ENCODE measurements around the gene TELO2.

The TELO2 gene

DNA sequence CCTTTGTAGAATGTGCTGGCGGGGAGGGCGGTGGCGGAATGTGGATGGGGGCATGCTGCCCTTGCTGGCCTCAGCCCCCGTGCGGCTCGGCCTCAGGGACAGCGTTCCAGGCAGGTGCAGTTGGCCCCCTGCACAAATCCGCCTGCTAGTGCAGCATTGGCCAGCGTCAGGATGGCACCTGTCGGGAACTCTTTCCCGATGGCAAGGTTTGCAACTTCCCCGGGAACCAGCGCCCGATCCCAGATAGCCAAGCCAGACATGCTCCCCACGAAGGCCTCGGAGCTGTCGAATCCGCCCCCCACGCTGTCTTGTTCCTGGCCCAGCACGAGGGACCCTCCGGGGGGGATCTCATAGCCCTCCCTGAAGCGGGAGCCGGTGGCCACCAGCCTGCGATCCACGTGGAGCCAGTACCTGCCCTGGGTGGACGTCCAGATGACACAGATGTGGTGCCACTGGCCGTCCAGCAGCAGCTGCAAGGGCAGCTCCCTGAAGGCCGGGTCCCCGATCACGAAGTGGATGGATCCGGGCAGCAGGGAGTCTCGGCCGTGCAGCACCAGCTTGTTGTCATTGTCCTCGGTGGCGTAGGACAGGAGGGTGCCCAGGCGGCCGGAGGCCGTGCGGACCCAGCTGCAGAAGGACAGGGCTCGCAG, 7.2 kb upstream of the TELO2 start:
- Histone ChIP-seq H2AK5ac (ENCODE audit: low read length) (no peak overlapping the region), H2BK5ac (ENCODE audit: low read depth, low read length, poor library complexity) (no peak overlapping the region), H2BK120ac (ENCODE audit: insufficient read depth, low read length, poor library complexity) (no peak overlapping the region), H3K18ac (ENCODE audit: low read length) (no peak overlapping the region), H3K9ac (ENCODE audit: low read length) (no peak overlapping the region), H3K14ac (ENCODE audit: low read length) (no peak overlapping the region), H3K23ac (ENCODE audit: low read length) (no peak overlapping the region), H3K4me2 (ENCODE audit: low read length) (no peak overlapping the region), H3K4me3 (ENCODE audit: low read depth, low read length) (no peak overlapping the region), H3K79me1 (ENCODE audit: low read length) (no peaks in the 10 kb centered on the region), H3K4me1 (ENCODE audit: control insufficient read depth in 1 of 2, insufficient read depth in 2 of 2, low read length in 2 of 2) (no peaks in the 10 kb centered on the region), H3K4ac (ENCODE audit: low read depth, low read length) (no peak overlapping the region), H3K27ac (ENCODE audit: low read depth, low read length) (no peak overlapping the region), H3K79me2 (ENCODE audit: control insufficient read depth, insufficient read depth, low read length, poor library complexity) (no peaks in the 10 kb centered on the region), H4K12ac (ENCODE audit: low read depth, low read length) (no peak overlapping the region), H2BK12ac (ENCODE audit: low read length) (no peak overlapping the region), H3K36me3 (ENCODE audit: control insufficient read depth in 1 of 2, insufficient read depth in 2 of 2, low read length in 2 of 2) (no peaks in the 10 kb centered on the region), H2AFZ (ENCODE audit: insufficient read depth, low read length, poor library complexity) (no peak overlapping the region), H3K27me3 (ENCODE audit: insufficient read depth, low read length) (no peaks in the 10 kb centered on the region), H3K9me3 (ENCODE audit: insufficient read depth, low read depth, low read length) (peaks cover 3% of the 10 kb centered on the region), H4K91ac (ENCODE audit: low read depth, low read length) (no peak overlapping the region), H4K8ac (ENCODE audit: low read depth, low read length) (no peak overlapping the region)
- no peak for DNase-seq
- WGBS (ENCODE audit: extremely low coverage, insufficient coverage, insufficient read length): no CpG with 5 or more reads among the region's 40 CpGs

DNA sequence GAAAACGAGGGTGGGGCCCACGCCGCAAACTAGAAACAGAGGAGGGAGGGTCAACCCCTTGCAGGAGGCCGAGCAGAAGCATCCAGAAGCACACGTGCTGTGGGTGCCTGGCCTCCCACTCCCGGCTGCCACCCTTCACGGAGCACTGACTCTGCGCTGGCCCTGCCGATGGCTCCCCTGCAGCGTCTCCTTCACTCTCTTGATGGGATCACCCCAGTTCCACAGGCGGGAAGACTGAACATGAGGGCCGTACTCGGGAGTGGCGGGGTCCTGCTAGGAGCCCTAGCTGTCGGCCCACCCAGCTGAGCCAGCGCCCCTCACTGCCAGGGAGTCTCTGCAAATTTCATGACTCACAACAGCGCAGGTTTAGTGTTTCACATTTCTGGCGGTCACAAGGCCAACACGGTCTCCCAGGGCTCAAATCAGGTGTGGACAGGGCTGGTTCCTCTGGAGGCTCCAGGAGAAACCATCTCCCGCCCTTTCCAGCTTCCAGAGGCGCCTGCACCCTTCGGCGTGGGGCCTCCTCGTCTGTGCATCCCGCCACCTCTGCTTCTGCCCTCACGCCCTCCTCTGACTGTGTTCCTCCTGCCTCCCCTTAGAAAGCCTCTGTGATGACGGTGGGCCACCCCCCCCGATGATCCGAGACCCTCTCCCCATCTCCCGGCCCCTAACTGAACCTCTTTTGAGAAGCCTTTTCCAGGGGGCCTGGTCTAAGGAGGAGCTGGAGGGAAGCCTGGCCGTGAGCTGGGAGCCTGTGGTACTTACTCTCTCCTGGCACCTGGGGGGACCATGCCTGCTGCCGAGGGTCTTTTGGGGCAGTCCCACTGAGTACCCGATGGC, 6.4 kb upstream of the TELO2 start:
- Histone ChIP-seq H3K4me3 (ENCODE audit: low read depth, low read length) (no peak overlapping the region), H3K79me2 (ENCODE audit: control insufficient read depth, insufficient read depth, low read length, poor library complexity) (no peaks in the 10 kb centered on the region), H3K4me2 (ENCODE audit: low read length) (no peak overlapping the region), H4K8ac (ENCODE audit: low read depth, low read length) (no peak overlapping the region), H3K14ac (ENCODE audit: low read length) (no peak overlapping the region), H3K9ac (ENCODE audit: low read length) (no peak overlapping the region), H2AK5ac (ENCODE audit: low read length) (no peak overlapping the region), H2AFZ (ENCODE audit: insufficient read depth, low read length, poor library complexity) (no peak overlapping the region), H4K91ac (ENCODE audit: low read depth, low read length) (no peak overlapping the region), H3K4ac (ENCODE audit: low read depth, low read length) (no peak overlapping the region), H3K79me1 (ENCODE audit: low read length) (no peaks in the 10 kb centered on the region), H3K9me3 (ENCODE audit: insufficient read depth, low read depth, low read length) (no peaks in the 10 kb centered on the region), H3K27ac (ENCODE audit: low read depth, low read length) (no peak overlapping the region), H2BK12ac (ENCODE audit: low read length) (no peak overlapping the region), H3K27me3 (ENCODE audit: insufficient read depth, low read length) (no peaks in the 10 kb centered on the region), H2BK5ac (ENCODE audit: low read depth, low read length, poor library complexity) (no peak overlapping the region), H3K4me1 (ENCODE audit: control insufficient read depth in 1 of 2, insufficient read depth in 2 of 2, low read length in 2 of 2) (no peaks in the 10 kb centered on the region), H2BK120ac (ENCODE audit: insufficient read depth, low read length, poor library complexity) (no peak overlapping the region), H3K18ac (ENCODE audit: low read length) (no peak overlapping the region), H4K12ac (ENCODE audit: low read depth, low read length) (no peak overlapping the region), H3K36me3 (ENCODE audit: control insufficient read depth in 1 of 2, insufficient read depth in 2 of 2, low read length in 2 of 2) (no peaks in the 10 kb centered on the region), H3K23ac (ENCODE audit: low read length) (no peak overlapping the region)
- no peak for DNase-seq
- whole genome bisulfite sequencing (ENCODE audit: extremely low coverage, insufficient coverage, insufficient read length): no CpG with 5 or more reads among the region's 33 CpGs

DNA sequence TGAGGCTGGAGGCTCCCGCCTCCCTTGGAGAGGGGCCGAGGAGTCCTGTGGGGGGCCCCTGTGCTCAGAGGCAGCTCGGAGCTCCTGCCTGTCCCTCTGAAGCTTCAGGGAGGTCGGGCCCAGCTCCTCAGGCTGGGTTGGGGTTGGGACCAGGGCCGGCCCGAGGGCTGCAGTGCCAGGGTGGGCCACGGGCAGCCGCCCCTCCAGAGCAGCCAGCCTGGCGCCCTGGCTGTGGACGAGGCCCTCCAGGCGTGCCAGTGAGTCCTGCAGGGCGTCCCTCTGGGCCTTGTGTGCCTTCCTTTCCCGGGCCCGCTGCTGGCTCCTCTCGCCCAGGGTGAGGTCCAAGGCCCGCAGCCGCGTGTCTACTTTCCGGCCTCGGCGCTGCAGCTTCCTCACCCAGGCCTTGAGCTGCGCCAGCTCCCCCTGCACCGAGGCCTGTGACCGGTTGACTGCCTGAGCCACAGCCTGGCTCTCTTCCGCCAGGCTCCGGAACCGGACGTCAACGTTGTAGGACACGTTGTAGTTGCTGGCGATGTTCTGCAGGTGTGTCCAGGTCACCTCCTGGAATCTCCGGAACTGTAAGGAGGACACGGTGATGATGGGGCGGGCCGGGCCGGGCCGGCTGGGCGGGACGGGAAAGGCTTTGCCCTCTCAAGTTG, 5.6 kb upstream of the TELO2 start:
- no peaks in the 10 kb centered on the region for H3K27me3 ChIP-seq (ENCODE audit: insufficient read depth, low read length)
- H4K12ac ChIP-seq (ENCODE audit: low read depth, low read length): no peak overlapping the region
- H3K27ac ChIP-seq (ENCODE audit: low read depth, low read length): no peak overlapping the region
- no peak overlapping the region for H2BK5ac ChIP-seq (ENCODE audit: low read depth, low read length, poor library complexity)
- H3K18ac ChIP-seq (ENCODE audit: low read length): no peak overlapping the region
- H3K14ac ChIP-seq (ENCODE audit: low read length): no peak overlapping the region
- no peak overlapping the region for H4K91ac ChIP-seq (ENCODE audit: low read depth, low read length)
- H2AK5ac ChIP-seq (ENCODE audit: low read length): no peak overlapping the region
- peaks cover under 1 to 2% of the 10 kb centered on the region in 2 experiments for H3K4me1 ChIP-seq (ENCODE audit: control insufficient read depth in 1 of 2, insufficient read depth in 2 of 2, low read length in 2 of 2)
- no peaks in the 10 kb centered on the region for H3K36me3 ChIP-seq (ENCODE audit: control insufficient read depth in 1 of 2, insufficient read depth in 2 of 2, low read length in 2 of 2)
- H4K8ac ChIP-seq (ENCODE audit: low read depth, low read length): no peak overlapping the region
- no peak overlapping the region for H2BK12ac ChIP-seq (ENCODE audit: low read length)
- no peak overlapping the region for H3K23ac ChIP-seq (ENCODE audit: low read length)
- no peak overlapping the region for H3K4ac ChIP-seq (ENCODE audit: low read depth, low read length)
- no peak overlapping the region for H3K9ac ChIP-seq (ENCODE audit: low read length)
- no CpG with 5 or more reads among the region's 39 CpGs for WGBS (ENCODE audit: extremely low coverage, insufficient coverage, insufficient read length)
- no peaks in the 10 kb centered on the region for H3K79me2 ChIP-seq (ENCODE audit: control insufficient read depth, insufficient read depth, low read length, poor library complexity)
- H3K79me1 ChIP-seq (ENCODE audit: low read length): peaks cover under 1% of the 10 kb centered on the region
- no peak for DNase-seq
- no peak overlapping the region for H3K4me2 ChIP-seq (ENCODE audit: low read length)
- no peaks in the 10 kb centered on the region for H3K9me3 ChIP-seq (ENCODE audit: insufficient read depth, low read depth, low read length)
- no peak overlapping the region for H2BK120ac ChIP-seq (ENCODE audit: insufficient read depth, low read length, poor library complexity)
- no peak overlapping the region for H2AFZ ChIP-seq (ENCODE audit: insufficient read depth, low read length, poor library complexity)
- H3K4me3 ChIP-seq (ENCODE audit: low read depth, low read length): no peak overlapping the region

DNA sequence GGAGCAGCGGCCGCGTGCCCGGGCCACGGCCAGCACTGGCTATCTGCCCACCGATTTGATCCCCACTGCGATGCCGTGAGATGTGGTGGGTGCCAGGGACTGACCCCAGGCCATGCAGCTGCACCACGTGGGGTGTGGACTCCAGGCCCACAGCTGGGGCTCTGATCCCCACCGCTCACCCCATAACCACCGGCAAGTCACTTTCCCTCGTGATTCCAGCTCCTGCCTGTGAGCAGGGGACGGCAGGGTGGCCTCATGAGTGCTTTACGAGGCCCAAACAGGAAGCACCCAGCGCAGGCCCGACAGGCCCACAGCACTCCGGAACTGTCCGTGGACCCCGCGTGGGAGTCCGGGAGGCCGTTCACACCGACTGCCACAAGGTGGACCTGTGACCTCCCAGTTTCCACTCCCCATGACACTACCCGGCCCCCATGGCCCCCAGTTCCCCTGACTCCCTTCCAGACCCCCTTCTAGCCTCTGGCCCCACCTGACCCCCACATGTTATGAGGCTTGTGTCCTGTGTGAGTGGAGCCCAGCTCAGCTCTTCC, 5.0 kb upstream of the TELO2 start:
- H4K12ac ChIP-seq (ENCODE audit: low read depth, low read length): no peak overlapping the region
- no peak overlapping the region for H3K9ac ChIP-seq (ENCODE audit: low read length)
- no peaks in the 10 kb centered on the region for H3K9me3 ChIP-seq (ENCODE audit: insufficient read depth, low read depth, low read length)
- no peak overlapping the region for H2AK5ac ChIP-seq (ENCODE audit: low read length)
- H2BK5ac ChIP-seq (ENCODE audit: low read depth, low read length, poor library complexity): no peak overlapping the region
- no peak overlapping the region for H2AFZ ChIP-seq (ENCODE audit: insufficient read depth, low read length, poor library complexity)
- H3K14ac ChIP-seq (ENCODE audit: low read length): no peak overlapping the region
- H3K36me3 ChIP-seq (ENCODE audit: control insufficient read depth in 1 of 2, insufficient read depth in 2 of 2, low read length in 2 of 2): no peaks in the 10 kb centered on the region
- no peak overlapping the region for H3K23ac ChIP-seq (ENCODE audit: low read length)
- WGBS (ENCODE audit: extremely low coverage, insufficient coverage, insufficient read length): no CpG with 5 or more reads among the region's 24 CpGs
- peaks cover 5 to 6% of the 10 kb centered on the region in 2 experiments for H3K4me1 ChIP-seq (ENCODE audit: control insufficient read depth in 1 of 2, insufficient read depth in 2 of 2, low read length in 2 of 2)
- no peak overlapping the region for H3K27ac ChIP-seq (ENCODE audit: low read depth, low read length)
- H3K4ac ChIP-seq (ENCODE audit: low read depth, low read length): no peak overlapping the region
- H3K79me1 ChIP-seq (ENCODE audit: low read length): peaks cover 5% of the 10 kb centered on the region
- H4K8ac ChIP-seq (ENCODE audit: low read depth, low read length): no peak overlapping the region
- no peak overlapping the region for H3K4me2 ChIP-seq (ENCODE audit: low read length)
- no peak overlapping the region for H2BK12ac ChIP-seq (ENCODE audit: low read length)
- no peaks in the 10 kb centered on the region for H3K79me2 ChIP-seq (ENCODE audit: control insufficient read depth, insufficient read depth, low read length, poor library complexity)
- DNase-seq: no peak
- no peak overlapping the region for H2BK120ac ChIP-seq (ENCODE audit: insufficient read depth, low read length, poor library complexity)
- no peaks in the 10 kb centered on the region for H3K27me3 ChIP-seq (ENCODE audit: insufficient read depth, low read length)
- H3K4me3 ChIP-seq (ENCODE audit: low read depth, low read length): no peak overlapping the region
- H3K18ac ChIP-seq (ENCODE audit: low read length): no peak overlapping the region
- no peak overlapping the region for H4K91ac ChIP-seq (ENCODE audit: low read depth, low read length)
